ENCODE measurements around the gene SSU72.
"Not testable (repeated sequence)": the region's sequence is repeated elsewhere in the genome, so short reads cannot be mapped to it uniquely, and the experiment has no call there.

The SSU72 gene

DNA sequence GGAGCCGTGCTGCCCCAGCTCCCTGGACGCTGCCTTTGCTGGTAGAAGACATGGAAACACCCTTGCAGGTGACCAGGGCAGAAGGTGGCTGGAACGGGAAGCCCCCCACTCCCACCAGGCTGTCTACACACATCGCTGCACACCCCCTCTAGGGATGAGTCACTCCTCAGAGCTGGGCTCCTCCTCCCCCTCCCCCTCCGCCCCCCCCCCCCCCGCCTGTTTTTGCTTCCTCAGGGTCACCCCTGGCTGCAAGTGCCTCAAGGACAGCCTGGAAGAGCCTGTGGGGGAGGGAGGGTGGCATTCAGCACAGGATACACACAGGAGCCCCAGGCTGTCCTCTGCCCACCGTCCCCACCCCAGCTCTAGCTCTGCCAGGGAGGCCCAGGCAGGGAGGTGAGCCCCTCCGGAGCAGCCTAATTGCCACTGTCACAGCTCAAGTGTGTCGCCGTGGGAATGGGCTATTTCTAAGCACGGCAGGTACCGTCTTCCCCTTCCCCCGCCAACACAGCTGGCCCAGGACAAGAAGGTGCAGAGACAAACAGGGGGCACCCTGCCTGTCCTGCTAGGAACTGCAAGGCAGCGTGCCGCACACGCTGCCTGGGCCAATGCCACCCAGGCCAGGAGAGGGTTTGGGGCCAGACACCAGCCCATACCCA lies 22.7 kb upstream of the SSU72 start:
- TF ChIP-seq, protein P1, sequence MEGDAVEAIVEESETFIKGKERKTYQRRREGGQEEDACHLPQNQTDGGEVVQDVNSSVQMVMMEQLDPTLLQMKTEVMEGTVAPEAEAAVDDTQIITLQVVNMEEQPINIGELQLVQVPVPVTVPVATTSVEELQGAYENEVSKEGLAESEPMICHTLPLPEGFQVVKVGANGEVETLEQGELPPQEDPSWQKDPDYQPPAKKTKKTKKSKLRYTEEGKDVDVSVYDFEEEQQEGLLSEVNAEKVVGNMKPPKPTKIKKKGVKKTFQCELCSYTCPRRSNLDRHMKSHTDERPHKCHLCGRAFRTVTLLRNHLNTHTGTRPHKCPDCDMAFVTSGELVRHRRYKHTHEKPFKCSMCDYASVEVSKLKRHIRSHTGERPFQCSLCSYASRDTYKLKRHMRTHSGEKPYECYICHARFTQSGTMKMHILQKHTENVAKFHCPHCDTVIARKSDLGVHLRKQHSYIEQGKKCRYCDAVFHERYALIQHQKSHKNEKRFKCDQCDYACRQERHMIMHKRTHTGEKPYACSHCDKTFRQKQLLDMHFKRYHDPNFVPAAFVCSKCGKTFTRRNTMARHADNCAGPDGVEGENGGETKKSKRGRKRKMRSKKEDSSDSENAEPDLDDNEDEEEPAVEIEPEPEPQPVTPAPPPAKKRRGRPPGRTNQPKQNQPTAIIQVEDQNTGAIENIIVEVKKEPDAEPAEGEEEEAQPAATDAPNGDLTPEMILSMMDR (IDR thresholded peaks at IDR 0.05; ENCODE audit: low read depth, low read length) = peak; percentile 46
- in situ Hi-C loops (cut with HindIII; ENCODE audit: low sequenced_read_pairs) = no loop called here
- no peak overlapping the region for H3K4me3 ChIP-seq (ENCODE audit: low read depth, low read length)
- no peak for DNase-seq (ENCODE audit: low read depth, low spot score)

DNA sequence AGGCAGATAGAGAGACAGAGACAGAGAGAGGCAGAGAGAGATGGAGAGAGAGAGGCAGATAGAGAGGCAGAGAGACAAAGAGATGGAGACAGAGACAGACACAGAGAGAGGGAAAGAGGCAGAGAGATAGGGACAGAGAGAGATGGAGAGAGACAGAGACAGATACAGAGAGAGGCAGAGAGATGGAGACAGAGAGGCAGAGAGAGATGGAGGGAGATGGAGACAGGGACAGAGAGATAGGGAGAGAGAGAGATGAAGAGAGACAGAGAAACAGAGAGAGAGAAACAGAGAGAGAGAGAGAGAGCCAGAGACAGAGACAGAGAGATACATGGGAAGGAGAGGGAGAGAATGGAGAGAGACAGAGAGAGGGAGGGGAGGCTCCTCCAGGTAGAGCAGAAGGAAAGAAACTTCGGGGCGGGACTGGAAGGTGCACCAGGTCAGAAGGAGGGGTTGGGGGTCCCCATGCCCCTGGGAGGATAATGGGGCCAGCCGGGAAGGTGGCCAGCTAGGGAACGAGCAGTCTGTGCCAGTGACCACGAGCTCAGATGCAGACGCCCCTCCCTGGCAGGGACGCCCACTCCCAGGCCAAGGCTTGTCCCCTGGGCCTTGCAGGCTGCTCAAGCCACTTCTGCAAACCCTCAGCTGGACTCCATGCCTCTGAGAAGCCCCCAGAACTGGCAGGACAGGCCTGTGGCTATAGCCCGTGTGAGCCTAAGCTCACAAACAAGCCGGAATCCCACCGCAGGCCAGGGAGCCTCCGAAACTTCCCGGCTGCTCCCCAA lies 22.0 kb upstream of the SSU72 start:
- TF ChIP-seq, protein P1 (IDR thresholded peaks at IDR 0.05; ENCODE audit: low read depth, low read length) = no peak
- no peak overlapping the region for H3K4me3 ChIP-seq (ENCODE audit: low read depth, low read length)
- no peak for DNase-seq (ENCODE audit: low read depth, low spot score)
- in situ Hi-C loops (cut with HindIII; ENCODE audit: low sequenced_read_pairs) = no loop called here

DNA sequence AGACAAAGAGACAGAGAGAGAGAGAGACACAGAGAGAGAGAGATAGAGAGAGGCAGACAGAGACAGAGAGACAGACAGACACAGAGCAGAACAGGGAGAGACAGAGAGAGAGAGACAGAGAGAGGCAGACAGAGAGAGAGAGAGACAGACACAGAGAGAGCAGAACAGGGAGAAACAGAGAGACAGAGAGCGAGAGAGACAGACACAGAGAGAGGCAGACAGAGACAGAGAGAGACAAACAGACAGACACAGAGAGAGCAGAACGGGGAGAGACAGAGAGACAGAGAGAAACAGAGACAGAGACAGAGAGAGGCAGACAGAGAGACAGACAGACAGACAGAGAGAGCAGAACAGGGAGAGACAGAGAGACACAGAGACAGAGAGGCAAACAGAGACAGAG lies 20.7 kb upstream of the SSU72 start:
- DNase-seq (ENCODE audit: low read depth, low spot score); in situ Hi-C loops (cut with HindIII; ENCODE audit: low sequenced_read_pairs); H3K4me3 ChIP-seq (ENCODE audit: low read depth, low read length): not testable (repeated sequence)

DNA sequence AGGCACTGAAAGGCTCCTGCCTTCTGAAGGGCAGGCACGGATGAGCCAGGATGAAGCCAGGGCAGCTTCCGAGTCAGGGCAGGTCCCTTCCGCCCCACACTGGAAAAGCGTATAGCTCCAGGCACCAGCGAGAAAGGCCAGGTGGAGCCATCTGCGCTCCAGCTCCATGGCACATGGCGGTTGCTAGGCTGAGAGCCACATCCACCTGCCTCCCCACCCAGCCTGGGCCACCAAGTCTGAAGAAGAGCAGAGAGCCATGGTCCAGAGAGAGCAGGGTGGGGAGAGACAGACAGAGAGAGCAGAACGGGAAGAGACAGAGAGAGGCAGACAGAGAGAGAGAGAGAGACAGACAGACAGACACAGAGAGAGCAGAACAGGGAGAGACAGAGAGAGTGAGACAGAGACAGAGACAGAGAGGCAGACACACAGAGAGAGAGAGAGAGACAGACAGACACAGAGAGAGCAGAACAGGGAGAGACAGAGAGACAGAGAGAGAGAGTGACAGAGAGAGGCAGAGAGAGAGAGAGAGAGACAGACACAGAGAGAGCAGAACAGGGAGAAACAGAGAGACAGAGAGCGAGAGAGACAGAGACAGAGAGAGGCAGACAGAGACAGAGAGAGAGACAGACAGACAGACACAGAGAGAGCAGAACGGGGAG lies 20.1 kb upstream of the SSU72 start:
- TF ChIP-seq, protein P1 (IDR thresholded peaks at IDR 0.05; ENCODE audit: low read depth, low read length) = no peak
- DNase-seq (ENCODE audit: low read depth, low spot score) = no peak
- no peak overlapping the region for H3K4me3 ChIP-seq (ENCODE audit: low read depth, low read length)
- in situ Hi-C loops (cut with HindIII; ENCODE audit: low sequenced_read_pairs) = no loop called here

DNA sequence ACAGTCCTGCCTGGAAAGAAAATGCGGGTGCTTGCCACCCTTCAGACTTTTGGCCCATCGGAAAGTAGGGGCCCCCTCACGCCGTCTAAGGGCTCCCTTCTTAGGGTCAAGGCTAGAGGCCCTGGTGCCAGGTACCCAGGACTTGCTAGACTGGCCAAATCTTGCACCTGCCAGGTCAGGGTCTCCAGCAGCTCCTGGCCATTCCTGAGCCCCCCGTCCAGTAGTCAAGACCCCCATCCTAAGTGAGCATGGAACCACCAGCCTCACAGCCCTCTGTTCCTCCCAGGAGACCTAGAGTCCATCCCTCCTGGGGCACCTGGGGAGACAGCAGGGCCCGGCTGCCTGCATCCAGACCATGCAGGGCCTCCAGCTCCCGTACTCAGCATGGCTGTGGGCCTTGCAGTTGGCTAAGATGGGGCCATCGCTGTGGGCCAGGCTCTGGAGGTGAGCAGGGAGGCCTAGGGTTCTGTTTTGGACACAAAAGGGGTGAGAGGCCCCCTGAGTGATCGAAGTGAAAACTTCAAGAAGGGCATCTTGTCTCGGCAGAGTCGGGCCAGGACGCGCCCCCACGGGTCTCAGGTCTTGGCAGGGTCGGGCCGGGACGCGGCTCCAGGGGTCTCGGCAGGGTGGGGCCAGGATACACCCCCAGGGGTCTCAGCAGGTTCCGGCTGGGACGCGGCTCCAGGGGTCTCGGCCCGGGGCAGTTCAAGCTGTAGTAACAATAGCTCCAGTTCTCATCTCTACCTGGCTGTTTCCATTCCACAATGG lies 19.4 kb upstream of the SSU72 start:
- no peak for DNase-seq (ENCODE audit: low read depth, low spot score)
- in situ Hi-C loops (cut with HindIII; ENCODE audit: low sequenced_read_pairs) = no loop called here
- TF ChIP-seq, protein P1 (IDR thresholded peaks at IDR 0.05; ENCODE audit: low read depth, low read length) = no peak
- H3K4me3 ChIP-seq (ENCODE audit: low read depth, low read length) = no peak overlapping the region

DNA sequence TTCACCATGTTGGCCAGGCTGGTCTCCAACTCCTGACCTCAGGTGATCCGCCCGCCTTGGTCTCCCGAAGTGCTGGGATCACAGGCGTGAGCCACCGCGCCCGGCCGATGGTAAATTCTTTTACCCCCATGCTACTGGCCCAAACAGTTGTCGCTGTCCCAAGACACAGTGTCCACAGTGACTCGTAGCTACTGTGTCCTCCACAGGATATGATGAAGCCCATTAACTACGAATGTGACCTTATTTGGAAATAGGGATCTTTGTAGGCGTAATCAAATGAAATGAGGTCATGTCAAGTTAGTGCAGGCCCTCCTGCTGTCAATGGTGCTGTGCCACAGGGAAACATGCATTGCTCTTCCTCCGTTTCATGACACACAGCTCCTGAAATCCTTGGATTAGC lies 16.8 kb upstream of the SSU72 start:
- no peak for DNase-seq (ENCODE audit: low read depth, low spot score)
- in situ Hi-C loops (cut with HindIII; ENCODE audit: low sequenced_read_pairs) = no loop called here
- no peak overlapping the region for H3K4me3 ChIP-seq (ENCODE audit: low read depth, low read length)
- TF ChIP-seq, protein P1 (IDR thresholded peaks at IDR 0.05; ENCODE audit: low read depth, low read length) = no peak

Data from astrocyte of the spinal cord (primary cell).